Measurements from ENCODE around the gene MID1IP1.

The MID1IP1 gene

GRCh38 chrX:38817004-38817703 lies 15.9 kb downstream of the MID1IP1 start:
- DNase-seq, result peak; percentile 23

GRCh38 chrX:38819163-38819562 lies 17.9 kb downstream of the MID1IP1 start:
- no peak for DNase-seq

GRCh38 chrX:38819709-38820108 lies 18.4 kb downstream of the MID1IP1 start:
- no peak for DNase-seq

- no peak for DNase-seq
Measured at GRCh38 chrX:38820751-38821150, 19.5 kb downstream of the MID1IP1 start.

- DNase-seq, result no peak
Measured at GRCh38 chrX:38824176-38824575, 22.9 kb downstream of the MID1IP1 start.

- no peak for DNase-seq
Measured at GRCh38 chrX:38831949-38832348, 30.7 kb downstream of the MID1IP1 start.

- DNase-seq, result no peak
Measured at GRCh38 chrX:38837389-38837788, 36.1 kb downstream of the MID1IP1 start.

GRCh38 chrX:38839277-38839676 lies 38.0 kb downstream of the MID1IP1 start:
- DNase-seq, result no peak

GRCh38 chrX:38839944-38840343 lies 38.7 kb downstream of the MID1IP1 start:
- DNase-seq, result no peak

- no peak for DNase-seq
Measured at GRCh38 chrX:38841750-38842149, 40.5 kb downstream of the MID1IP1 start.

- no peak for DNase-seq
Measured at GRCh38 chrX:38845426-38845825, 44.2 kb downstream of the MID1IP1 start.

- no peak for DNase-seq
Measured at GRCh38 chrX:38847206-38847902, 46.1 kb downstream of the MID1IP1 start.

GRCh38 chrX:38847903-38848230 lies 46.6 kb downstream of the MID1IP1 start:
- no peak for DNase-seq

GRCh38 chrX:38848671-38849455 lies 47.6 kb downstream of the MID1IP1 start:
- DNase-seq, result peak; percentile 81

GRCh38 chrX:38850807-38851544 lies 49.7 kb downstream of the MID1IP1 start:
- peak; percentile 49 for DNase-seq

GRCh38 chrX:38854305-38854704 lies 53.0 kb downstream of the MID1IP1 start:
- no peak for DNase-seq
